Thoracic aorta (tissue), 2 donors: Measurements from ENCODE around the gene SIAH1. TPM values are rescaled to one million over a fixed set of nuclear protein-coding genes. Genes with fewer than 3 reads are reported as not detected.

Experiments
- ATAC-seq: fragments of 150-250 bp; one replicate; pipeline ENCODE4 v1.8.0; 2017; ENCODE audit warnings: low read depth; ENCODE audit not compliant: insufficient number of reproducible peaks, low FRiP score
- DNase-seq: peaks from one replicate; pipeline ENCODE4 v3.0.0-alpha.2; 2020; ENCODE audit warnings: low spot score
- H3K27ac ChIP-seq, 2 donors: fragments of 200-600 bp; sonication (generic); 1 replicate in 1 of 2; 2 replicates in 1 of 2; pipeline ENCODE4 v1.5.1; 2016; ENCODE audit warnings: mild to moderate bottlenecking in 2 of 2, moderate library complexity in 2 of 2
- H3K27me3 ChIP-seq: fragments of 200-600 bp; sonication (generic); replicated peaks from 2 replicates; pipeline ENCODE4 v1.6.0; 2016; ENCODE audit warnings: mild to moderate bottlenecking; ENCODE audit not compliant: insufficient read depth
- H3K36me3 ChIP-seq: fragments of 200-600 bp; sonication (generic); one replicate; pipeline ENCODE4 v1.5.1; 2016
- H3K4me1 ChIP-seq, 2 donors: fragments of 200-600 bp; sonication (generic); 1 replicate in 1 of 2; 2 replicates in 1 of 2; pipeline versions ENCODE4 v1.5.1 to v1.6.0; 2016; ENCODE audit warnings: low read depth in 2 of 2, mild to moderate bottlenecking in 1 of 2; ENCODE audit not compliant: control insufficient read depth in 1 of 2
- H3K4me3 ChIP-seq: fragments of 200-600 bp; sonication (generic); 2 replicates; pipeline ENCODE4 v1.5.1; 2016; ENCODE audit warnings: mild to moderate bottlenecking
- H3K9me3 ChIP-seq: fragments of 200-600 bp; sonication (generic); 2 replicates; pipeline ENCODE4 v1.5.1; 2016
- total RNA-seq, 2 donors: library from RNA; depleted of rRNA; stranded (reverse); fragments of >200 nt; gene quantifications; one replicate each; pipeline versions ENCODE4 v1.1.0 to v1.2.3, GENCODE V29; 2016
- TF ChIP-seq, protein P1 (sequence below): fragments of 200-600 bp; sonication (generic); IDR thresholded peaks from one replicate; pipeline ENCODE4 v1.5.1; 2019; ENCODE audit warnings: antibody characterized with exemption

The SIAH1 gene
- total RNA-seq, 2 donors from 2014 or later, result 28.2 to 40.8 TPM

DNA sequence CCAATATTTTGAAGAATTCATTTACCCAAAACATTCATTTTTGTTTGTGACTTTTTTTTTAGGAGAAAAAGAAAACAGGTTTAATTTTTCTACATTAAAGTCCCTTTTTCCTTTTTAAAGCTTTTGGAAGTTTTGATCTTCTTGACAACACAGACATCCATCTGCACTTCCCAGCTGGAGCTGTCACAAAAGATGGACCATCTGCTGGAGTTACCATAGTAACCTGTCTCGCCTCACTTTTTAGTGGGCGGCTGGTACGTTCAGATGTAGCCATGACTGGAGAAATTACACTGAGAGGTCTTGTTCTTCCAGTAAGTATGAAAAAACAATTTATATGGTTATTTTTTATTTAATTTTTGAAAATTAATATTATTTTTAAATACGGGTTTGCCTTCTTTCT lies 37.2 kb downstream of the SIAH1 start:
- TF ChIP-seq, protein P1, sequence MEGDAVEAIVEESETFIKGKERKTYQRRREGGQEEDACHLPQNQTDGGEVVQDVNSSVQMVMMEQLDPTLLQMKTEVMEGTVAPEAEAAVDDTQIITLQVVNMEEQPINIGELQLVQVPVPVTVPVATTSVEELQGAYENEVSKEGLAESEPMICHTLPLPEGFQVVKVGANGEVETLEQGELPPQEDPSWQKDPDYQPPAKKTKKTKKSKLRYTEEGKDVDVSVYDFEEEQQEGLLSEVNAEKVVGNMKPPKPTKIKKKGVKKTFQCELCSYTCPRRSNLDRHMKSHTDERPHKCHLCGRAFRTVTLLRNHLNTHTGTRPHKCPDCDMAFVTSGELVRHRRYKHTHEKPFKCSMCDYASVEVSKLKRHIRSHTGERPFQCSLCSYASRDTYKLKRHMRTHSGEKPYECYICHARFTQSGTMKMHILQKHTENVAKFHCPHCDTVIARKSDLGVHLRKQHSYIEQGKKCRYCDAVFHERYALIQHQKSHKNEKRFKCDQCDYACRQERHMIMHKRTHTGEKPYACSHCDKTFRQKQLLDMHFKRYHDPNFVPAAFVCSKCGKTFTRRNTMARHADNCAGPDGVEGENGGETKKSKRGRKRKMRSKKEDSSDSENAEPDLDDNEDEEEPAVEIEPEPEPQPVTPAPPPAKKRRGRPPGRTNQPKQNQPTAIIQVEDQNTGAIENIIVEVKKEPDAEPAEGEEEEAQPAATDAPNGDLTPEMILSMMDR, result no peak
- Histone ChIP-seq H3K4me3 (no peak overlapping the region), H3K27ac (no peak overlapping the region), H3K4me1 (no peaks in the 10 kb centered on the region), H3K36me3 (peaks cover 24% of the 10 kb centered on the region), H3K9me3 (no peaks in the 10 kb centered on the region), H3K27me3 (no peaks in the 10 kb centered on the region)
- no peak for ATAC-seq
- no peak for DNase-seq

GRCh38 chr16:48347191-48347865 lies 37.9 kb downstream of the SIAH1 start:
- Histone ChIP-seq H3K27me3 (no peaks in the 10 kb centered on the region), H3K9me3 (no peaks in the 10 kb centered on the region), H3K27ac (no peak overlapping the region), H3K4me1 (no peaks in the 10 kb centered on the region), H3K36me3 (peaks cover 18% of the 10 kb centered on the region), H3K4me3 (no peak overlapping the region)
- TF ChIP-seq, protein P1, result no peak
- DNase-seq (no peak), ATAC-seq (no peak)

- TF ChIP-seq, protein P1, result no peak
- H3K36me3 ChIP-seq, result peaks cover 4% of the 10 kb centered on the region
- DNase-seq (no peak), ATAC-seq (no peak)
- no peaks in the 10 kb centered on the region for H3K4me1 ChIP-seq
- H3K9me3 ChIP-seq, result no peaks in the 10 kb centered on the region
- no peaks in the 10 kb centered on the region for H3K27me3 ChIP-seq
- H3K27ac ChIP-seq, result no peak overlapping the region
- H3K4me3 ChIP-seq, result no peak overlapping the region
These were observed 42.6 kb downstream of the SIAH1 start for GRCh38 chr16:48342591-48342990.

DNA sequence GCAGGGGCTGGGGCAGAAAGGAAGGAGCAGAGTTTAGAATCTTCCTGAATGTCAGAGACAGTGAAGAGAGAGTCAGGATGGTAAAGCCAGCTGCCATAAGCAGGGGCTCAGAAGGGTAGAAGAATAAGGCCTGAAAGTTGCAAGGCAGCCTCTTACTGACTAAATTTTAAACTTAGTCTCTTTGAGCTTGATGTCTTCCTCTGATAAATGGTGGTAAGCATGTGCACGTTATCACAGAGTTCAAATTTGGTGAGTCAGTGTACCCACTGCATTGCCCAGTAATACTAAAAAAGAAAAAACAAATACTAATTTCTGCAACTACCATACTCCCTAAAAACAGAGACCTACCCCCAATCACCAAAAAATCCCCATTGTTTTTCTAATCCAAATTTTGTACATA lies 45.2 kb downstream of the SIAH1 start:
- TF ChIP-seq, protein P1, result no peak
- H3K36me3 ChIP-seq, result peaks cover 9% of the 10 kb centered on the region

GRCh38 chr16:48335961-48336360 lies 49.3 kb downstream of the SIAH1 start:
- peaks cover 3 to 6% of the 10 kb centered on the region in 2 donors for H3K4me1 ChIP-seq
- no peak overlapping the region for H3K27ac ChIP-seq
- TF ChIP-seq, protein P1, result no peak
- H3K9me3 ChIP-seq, result no peaks in the 10 kb centered on the region
- H3K36me3 ChIP-seq, result peaks cover 11% of the 10 kb centered on the region
- DNase-seq, result no peak
- no peak for ATAC-seq
- H3K27me3 ChIP-seq, result no peaks in the 10 kb centered on the region
- H3K4me3 ChIP-seq, result no peak overlapping the region

More for the DNA sequence above, 45.2 kb downstream of the SIAH1 start:
- Histone ChIP-seq H3K4me3 (no peak overlapping the region), H3K27me3 (no peaks in the 10 kb centered on the region), H3K27ac (no peak overlapping the region), H3K9me3 (no peaks in the 10 kb centered on the region), H3K4me1 (peaks cover 3 to 6% of the 10 kb centered on the region in 2 donors)
- ATAC-seq (no peak), DNase-seq (no peak)
